Stimulated activated naive CD8-positive, alpha-beta T cell treated with anti-CD3 and anti-CD28 coated beads, Interleukin-15, amount 100 ng/mL, for 72 hours (primary cell): ENCODE measurements around the gene MANSC1.
A peak's percentile ranks its signal among the peaks of the same experiment; 100 is the strongest.

Experiments used
- ATAC-seq: fragments of 150-1000 bp; cut with Tn5 transposase; 2 replicates; pipeline ENCODE4 v1.10.0; 2021; ENCODE audit warnings: mild to moderate bottlenecking, moderate library complexity
- DNase-seq, 2 donors: peaks; one replicate each; pipeline ENCODE4 v3.0.0; 2021 to 2022
- H3K27ac Mint-ChIP-seq, 2 donors: one replicate each; pipeline ENCODE4 v1.8.0; 2022; ENCODE audit warnings: mild to moderate bottlenecking in 2 of 2, mixed read lengths in 2 of 2, moderate library complexity in 2 of 2
- H3K27me3 Mint-ChIP-seq: one replicate; pipeline ENCODE4 v1.8.0; 2022; ENCODE audit warnings: mixed read lengths
- H3K4me1 Mint-ChIP-seq: one replicate; pipeline ENCODE4 v1.8.0; 2022; ENCODE audit warnings: mild to moderate bottlenecking, mixed read lengths
- H3K4me3 Mint-ChIP-seq, 2 donors: one replicate each; pipeline ENCODE4 v1.8.0; 2022; ENCODE audit warnings: mild to moderate bottlenecking in 2 of 2, mixed read lengths in 2 of 2, moderate library complexity in 1 of 2
- H3K9me3 Mint-ChIP-seq, 2 donors: one replicate each; pipeline ENCODE4 v1.8.0; 2022; ENCODE audit warnings: mixed read lengths in 2 of 2

Gene MANSC1

GRCh38 chr12:12376646-12377448 is 26.8 kb upstream of the MANSC1 start:
- Mint-ChIP-seq H3K4me1 (peaks cover 23% of the 10 kb centered on the region), H3K27me3 (no peaks in the 10 kb centered on the region), H3K9me3 (peaks cover 0 to 7% of the 10 kb centered on the region in 2 donors), H3K27ac (peak overlapping the region in 1 of 2 donors; percentile 57), H3K4me3 (no peak overlapping the region)
- DNase-seq (no peak), ATAC-seq (peak; percentile 75)

GRCh38 chr12:12372946-12373722 is 23.1 kb upstream of the MANSC1 start:
- H3K27ac Mint-ChIP-seq: peak overlapping the region; percentile 54 to 75
- no peaks in the 10 kb centered on the region for H3K9me3 Mint-ChIP-seq
- ATAC-seq: no peak
- DNase-seq: no peak
- H3K4me3 Mint-ChIP-seq: no peak overlapping the region
- no peaks in the 10 kb centered on the region for H3K27me3 Mint-ChIP-seq
- H3K4me1 Mint-ChIP-seq: peaks cover 25% of the 10 kb centered on the region

- ATAC-seq: no peak
- no peaks in the 10 kb centered on the region for H3K27me3 Mint-ChIP-seq
- peaks cover 51% of the 10 kb centered on the region for H3K4me1 Mint-ChIP-seq
- no peaks in the 10 kb centered on the region for H3K9me3 Mint-ChIP-seq
- DNase-seq: no peak
- no peak overlapping the region for H3K4me3 Mint-ChIP-seq
- H3K27ac Mint-ChIP-seq: no peak overlapping the region
Observed at GRCh38 chr12:12367482-12367998, 17.5 kb upstream of the MANSC1 start.

- H3K9me3 Mint-ChIP-seq: no peaks in the 10 kb centered on the region
- H3K4me3 Mint-ChIP-seq: no peak overlapping the region
- no peaks in the 10 kb centered on the region for H3K27me3 Mint-ChIP-seq
- ATAC-seq (no peak), DNase-seq (no peak)
- H3K4me1 Mint-ChIP-seq: peaks cover 54% of the 10 kb centered on the region
- H3K27ac Mint-ChIP-seq: no peak overlapping the region
Observed at GRCh38 chr12:12366701-12367481, 16.8 kb upstream of the MANSC1 start.

- Mint-ChIP-seq H3K4me3 (no peak overlapping the region), H3K27me3 (no peaks in the 10 kb centered on the region), H3K27ac (peak overlapping the region; percentile 89 to 93), H3K4me1 (peaks cover 64% of the 10 kb centered on the region), H3K9me3 (no peaks in the 10 kb centered on the region)
- DNase-seq: peak in 1 of 2 donors; percentile 30
- peak; percentile 85 for ATAC-seq
Observed at GRCh38 chr12:12365931-12366431, 15.9 kb upstream of the MANSC1 start.

- peak overlapping the region in 1 of 2 donors; percentile 93 for H3K27ac Mint-ChIP-seq
- peaks cover 64% of the 10 kb centered on the region for H3K4me1 Mint-ChIP-seq
Observed at GRCh38 chr12:12365446-12365802, 15.4 kb upstream of the MANSC1 start.

GRCh38 chr12:12364787-12365445 is 14.9 kb upstream of the MANSC1 start:
- H3K4me3 Mint-ChIP-seq: peak overlapping the region in 1 of 2 donors; percentile 3
- H3K27ac Mint-ChIP-seq: peak overlapping the region in 1 of 2 donors; percentile 89
- H3K9me3 Mint-ChIP-seq: no peaks in the 10 kb centered on the region
- H3K27me3 Mint-ChIP-seq: no peaks in the 10 kb centered on the region
- DNase-seq: no peak
- peaks cover 64% of the 10 kb centered on the region for H3K4me1 Mint-ChIP-seq
- no peak for ATAC-seq

More at GRCh38 chr12:12365446-12365802, 15.4 kb upstream of the MANSC1 start:
- H3K9me3 Mint-ChIP-seq: no peaks in the 10 kb centered on the region
- no peak for DNase-seq
- ATAC-seq: peak; percentile 69
- H3K27me3 Mint-ChIP-seq: no peaks in the 10 kb centered on the region
- no peak overlapping the region for H3K4me3 Mint-ChIP-seq

- no peak for ATAC-seq
- Mint-ChIP-seq H3K27ac (peak overlapping the region in 1 of 2 donors; percentile 99), H3K4me1 (peaks cover 46% of the 10 kb centered on the region), H3K9me3 (no peaks in the 10 kb centered on the region), H3K4me3 (peak overlapping the region; percentile 90 to 94), H3K27me3 (no peaks in the 10 kb centered on the region)
- DNase-seq: no peak
Observed at GRCh38 chr12:12358528-12358927, 8.5 kb upstream of the MANSC1 start.

- peak overlapping the region; percentile 90 to 94 for H3K4me3 Mint-ChIP-seq
- H3K9me3 Mint-ChIP-seq: no peaks in the 10 kb centered on the region
- ATAC-seq (no peak), DNase-seq (no peak)
- peak overlapping the region; percentile 97 to 99 for H3K27ac Mint-ChIP-seq
- peaks cover 46% of the 10 kb centered on the region for H3K4me1 Mint-ChIP-seq
- no peaks in the 10 kb centered on the region for H3K27me3 Mint-ChIP-seq
Observed at GRCh38 chr12:12357719-12358461, 7.8 kb upstream of the MANSC1 start.

GRCh38 chr12:12356896-12357718 is 7.1 kb upstream of the MANSC1 start, which contains the start of gene BORCS5:
BORCS5 (plus strand) TSS chr12:12357078; CDS start chr12:12357452, 374 bp downstream.
- peak within 1 kb of the TSS; percentile 97 to 99 for H3K27ac Mint-ChIP-seq
- H3K4me1 Mint-ChIP-seq: peaks cover 45% of the 10 kb centered on the region
- no peaks in the 10 kb centered on the region for H3K27me3 Mint-ChIP-seq
- DNase-seq (peak; percentile 97 to 99), ATAC-seq (peak; percentile 95)
- no peaks in the 10 kb centered on the region for H3K9me3 Mint-ChIP-seq
- peak within 1 kb of the TSS; percentile 90 to 94 for H3K4me3 Mint-ChIP-seq

- Mint-ChIP-seq H3K9me3 (no peaks in the 10 kb centered on the region), H3K27me3 (no peaks in the 10 kb centered on the region), H3K4me1 (peaks cover 39% of the 10 kb centered on the region), H3K27ac (peak overlapping the region; percentile 97 to 99), H3K4me3 (peak overlapping the region; percentile 90 to 94)
- ATAC-seq (no peak), DNase-seq (no peak)
Observed at GRCh38 chr12:12356467-12356895, 6.4 kb upstream of the MANSC1 start.

- Mint-ChIP-seq H3K4me1 (peaks cover 40% of the 10 kb centered on the region), H3K4me3 (no peak overlapping the region), H3K9me3 (no peaks in the 10 kb centered on the region), H3K27ac (no peak overlapping the region), H3K27me3 (no peaks in the 10 kb centered on the region)
- ATAC-seq: no peak
- no peak for DNase-seq
Observed at GRCh38 chr12:12353807-12354206, 3.8 kb upstream of the MANSC1 start.

- H3K4me3 Mint-ChIP-seq: no peak overlapping the region
Observed at GRCh38 chr12:12353276-12353675, 3.2 kb upstream of the MANSC1 start.

More at GRCh38 chr12:12353276-12353675, 3.2 kb upstream of the MANSC1 start:
- DNase-seq: no peak
- Mint-ChIP-seq H3K4me1 (peaks cover 35% of the 10 kb centered on the region), H3K27ac (peak overlapping the region in 1 of 2 donors; percentile 72), H3K9me3 (no peaks in the 10 kb centered on the region), H3K27me3 (no peaks in the 10 kb centered on the region)
- ATAC-seq: no peak
